Urinary bladder (tissue), 4 donors: Measurements from ENCODE around the gene MYOM1. TPM values are rescaled to one million over a fixed set of nuclear protein-coding genes. Genes with fewer than 3 reads are reported as not detected.
"Not testable (repeated sequence)": the region's sequence is repeated elsewhere in the genome, so short reads cannot be mapped to it uniquely, and the experiment has no call there.

Experiments used
- DNase-seq: peaks from one replicate; pipeline ENCODE4 v3.0.0-alpha.2; 2015; ENCODE audit errors: extremely low spot score
- H3K27ac ChIP-seq: one replicate; pipeline ENCODE4 v1.5.1; 2013; ENCODE audit warnings: low read depth, mild to moderate bottlenecking, moderate library complexity
- H3K36me3 ChIP-seq: one replicate; pipeline ENCODE4 v1.6.1; 2013; ENCODE audit warnings: mild to moderate bottlenecking, moderate library complexity; ENCODE audit not compliant: insufficient read depth
- H3K4me1 ChIP-seq: one replicate; pipeline ENCODE4 v1.6.1; 2013; ENCODE audit warnings: mild to moderate bottlenecking, moderate library complexity; ENCODE audit not compliant: insufficient read depth
- H3K4me3 ChIP-seq: one replicate; pipeline ENCODE4 v1.5.1; 2013; ENCODE audit warnings: low read depth, low read length
- WGBS: extraction: QIAGEN DNeasy Blood & Tissue Kit; methylation state at CpG from one replicate; pipeline ENCODE4 v1.1.7; 2013; 5-methylcytosine and 5-hydroxymethylcytosine counted together
- polyA plus RNA-seq: library from polyadenylated mRNA; stranded (reverse); fragments of 200-250 nt; gene quantifications from one replicate; pipeline ENCODE4 v1.2.3, GENCODE V29; 2013
- total RNA-seq: library from RNA; depleted of rRNA; stranded (reverse); fragments of >200 nt; gene quantifications from one replicate; pipeline ENCODE4 v1.2.3, GENCODE V29; 2014
- donor health status: healthy with polysubstance abuse.
- donor health status: healthy.

Gene MYOM1
- total and polyA plus RNA-seq, 2 donors, result 14.9 to 41.9 TPM

DNA sequence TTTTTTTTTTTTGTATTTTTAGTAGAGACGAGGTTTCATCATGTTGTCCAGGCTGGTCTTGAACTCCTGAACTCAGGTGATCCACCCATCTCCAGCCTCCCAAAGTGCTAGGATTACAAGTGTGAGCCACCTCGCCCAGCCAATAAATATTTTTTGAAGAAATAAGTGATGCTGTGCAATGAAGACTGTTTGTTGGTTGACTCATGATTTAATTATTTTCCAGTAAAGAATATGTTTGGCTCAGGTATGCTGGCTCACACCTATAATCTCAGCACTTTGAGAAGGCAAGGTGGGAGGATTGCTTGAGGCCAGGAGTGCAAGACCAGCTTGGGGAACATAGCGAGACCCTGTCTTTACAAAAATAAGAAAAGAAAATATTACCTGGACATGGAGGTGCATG is 165.0 kb downstream of the MYOM1 start:
- WGBS, result 91% methylated on average over 3 of the region's 3 CpGs
- no peak for DNase-seq
- H3K4me1 ChIP-seq, result no peaks in the 10 kb centered on the region
- no peak overlapping the region for H3K4me3 ChIP-seq
- no peaks in the 10 kb centered on the region for H3K36me3 ChIP-seq
- no peak overlapping the region for H3K27ac ChIP-seq

DNA sequence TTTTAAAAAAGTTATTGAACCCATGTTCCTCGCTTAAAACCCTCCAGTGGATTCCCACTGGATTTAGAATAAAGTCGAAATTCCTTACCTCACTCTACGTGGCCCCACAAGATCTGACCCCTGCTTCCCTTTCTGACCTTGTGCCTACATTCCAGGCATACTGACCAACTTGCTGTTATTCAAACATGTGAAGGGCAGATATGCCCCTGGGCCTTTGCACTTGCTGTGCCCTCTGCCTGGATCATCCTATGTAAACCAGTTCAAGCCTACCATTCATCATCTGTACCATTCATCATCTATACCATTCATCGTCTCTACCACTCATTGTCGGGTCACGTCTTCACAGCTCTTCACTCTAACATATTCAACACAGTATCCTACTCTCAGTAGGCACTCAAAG is 165.6 kb downstream of the MYOM1 start:
- H3K4me1 ChIP-seq, result no peaks in the 10 kb centered on the region
- no peak for DNase-seq
- no peaks in the 10 kb centered on the region for H3K36me3 ChIP-seq
- H3K27ac ChIP-seq, result no peak overlapping the region
- no peak overlapping the region for H3K4me3 ChIP-seq
- 95% methylated on average over 6 of the region's 6 CpGs for WGBS

DNA sequence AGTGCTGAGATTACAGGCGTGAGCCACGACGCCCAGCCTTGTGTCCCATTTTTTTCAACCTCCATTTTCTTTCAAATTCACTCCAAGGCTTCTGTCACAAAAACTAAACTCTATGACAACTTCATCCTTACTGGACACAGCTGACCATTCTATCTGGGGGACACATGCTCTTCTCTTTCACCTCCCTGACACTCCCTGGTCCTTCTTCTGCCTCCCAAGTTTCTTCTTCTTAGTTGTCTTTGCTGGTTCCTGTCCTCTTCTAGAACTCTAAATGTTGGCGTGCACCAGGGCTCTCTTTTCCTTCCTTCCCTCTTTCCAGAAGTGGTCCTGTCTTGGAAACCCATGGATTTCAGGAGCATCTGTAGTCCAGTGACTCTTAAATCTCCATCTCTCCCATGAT is 166.7 kb downstream of the MYOM1 start:
- no peaks in the 10 kb centered on the region for H3K36me3 ChIP-seq
- no peaks in the 10 kb centered on the region for H3K4me1 ChIP-seq
- WGBS, result 100% methylated on average over 4 of the region's 4 CpGs
- DNase-seq, result no peak
- H3K4me3 ChIP-seq, result no peak overlapping the region
- H3K27ac ChIP-seq, result no peak overlapping the region

DNA sequence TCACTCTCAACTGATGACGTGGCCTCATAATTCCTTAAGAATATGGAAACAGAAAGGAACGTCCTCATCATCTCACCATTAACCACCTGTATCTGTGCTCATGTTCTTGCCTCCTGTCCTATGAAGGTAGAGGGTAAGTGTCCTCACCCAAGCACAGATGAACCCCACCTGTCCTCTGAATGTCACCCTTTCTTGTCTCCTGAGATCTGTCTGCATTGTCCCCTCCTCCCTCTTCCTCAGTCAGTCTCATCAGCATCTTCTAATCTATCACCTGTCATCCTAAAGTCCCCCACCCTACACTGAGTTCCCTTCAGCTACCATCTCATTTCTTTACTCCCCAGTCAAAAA is 167.4 kb downstream of the MYOM1 start:
- Histone ChIP-seq H3K4me1 (no peaks in the 10 kb centered on the region), H3K4me3 (no peak overlapping the region), H3K36me3 (no peaks in the 10 kb centered on the region), H3K27ac (no peak overlapping the region)
- WGBS, result 68% methylated on average over 2 of the region's 2 CpGs
- no peak for DNase-seq

DNA sequence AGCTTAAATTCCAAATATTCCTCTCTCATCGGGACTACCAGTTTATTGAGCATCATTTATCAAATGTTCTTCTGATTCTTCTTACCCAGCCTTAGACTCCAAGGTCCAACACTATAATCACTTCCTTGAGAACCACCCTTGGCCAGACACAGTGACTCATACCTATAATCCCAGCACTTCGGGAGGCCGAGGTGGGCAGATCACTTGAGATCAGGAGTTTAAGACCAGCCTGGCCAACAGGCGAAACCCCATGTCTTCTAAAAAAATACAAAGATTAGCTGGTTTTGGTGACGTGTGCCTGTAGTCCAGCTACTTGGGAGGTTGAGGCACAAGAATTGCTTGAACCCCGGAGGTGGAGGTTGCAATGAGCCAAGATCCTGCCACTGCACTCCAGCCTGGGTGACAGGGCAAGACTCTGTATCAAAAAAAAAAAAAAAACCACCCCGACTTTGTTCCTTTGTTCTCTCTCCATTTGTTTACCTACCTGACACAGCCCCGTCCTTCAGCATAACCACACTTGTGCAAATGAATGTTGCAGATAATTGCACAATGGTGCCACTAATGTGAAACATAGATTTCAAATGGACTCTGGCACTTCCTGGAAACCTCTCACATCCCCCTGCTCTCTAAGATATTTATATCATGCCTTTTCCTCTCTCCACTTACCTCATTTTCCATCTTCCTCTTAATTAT is 167.9 kb downstream of the MYOM1 start:
- no peak overlapping the region for H3K27ac ChIP-seq
- 76% methylated on average over 8 of the region's 8 CpGs for WGBS
- H3K4me1 ChIP-seq, result no peaks in the 10 kb centered on the region
- H3K4me3 ChIP-seq, result no peak overlapping the region
- no peaks in the 10 kb centered on the region for H3K36me3 ChIP-seq
- DNase-seq, result no peak

DNA sequence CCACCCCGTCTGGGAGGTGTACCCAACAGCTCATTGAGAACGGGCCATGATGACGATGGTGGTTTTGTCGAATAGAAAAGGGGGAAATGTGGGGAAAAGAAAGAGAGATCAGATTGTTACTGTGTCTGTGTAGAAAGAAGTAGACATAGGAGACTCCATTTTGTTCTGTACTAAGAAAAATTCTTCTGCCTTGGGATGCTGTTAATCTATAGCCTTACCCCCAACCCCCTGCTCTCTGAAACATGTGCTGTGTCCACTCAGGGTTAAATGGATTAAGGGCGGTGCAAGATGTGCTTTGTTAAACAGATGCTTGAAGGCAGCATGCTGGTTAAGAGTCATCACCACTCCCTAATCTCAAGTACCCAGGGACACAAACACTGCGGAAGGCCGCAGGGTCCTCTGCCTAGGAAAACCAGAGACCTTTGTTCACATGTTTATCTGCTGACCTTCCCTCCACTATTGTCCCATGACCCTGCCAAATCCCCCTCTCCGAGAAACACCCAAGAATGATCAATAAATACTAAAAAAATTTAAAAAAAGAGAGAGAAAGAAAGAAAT is 169.8 kb downstream of the MYOM1 start:
- not testable (repeated sequence) for DNase-seq, H3K27ac ChIP-seq, H3K36me3 ChIP-seq, H3K4me3 ChIP-seq, H3K4me1 ChIP-seq
- WGBS, result 89% methylated on average over 3 of the region's 8 CpGs

DNA sequence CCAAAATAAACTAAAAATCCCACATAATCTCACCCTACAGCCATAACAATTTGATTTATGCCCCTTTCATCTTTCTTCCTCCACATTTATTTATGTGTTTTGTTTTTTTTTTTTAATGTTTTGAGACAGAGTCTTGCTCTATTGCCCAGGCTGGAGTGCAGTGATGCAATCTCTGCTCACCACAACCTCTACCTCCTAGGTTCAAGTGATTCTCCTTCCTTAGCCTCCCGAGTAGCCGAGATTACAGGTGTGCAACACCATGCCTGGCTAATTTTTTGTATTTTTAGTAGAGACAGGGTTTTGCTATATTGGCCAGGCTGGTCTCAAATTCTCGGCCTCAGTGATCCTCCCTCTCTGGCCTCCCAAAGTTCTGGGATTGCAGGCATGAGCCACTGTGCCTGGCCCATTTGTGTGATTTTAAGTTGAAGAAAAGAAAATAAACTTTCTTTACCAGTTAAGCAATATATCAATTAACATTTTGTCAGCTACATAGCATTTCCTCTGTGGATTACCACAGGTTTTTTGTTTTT is 170.9 kb downstream of the MYOM1 start:
- Histone ChIP-seq H3K4me1 (no peaks in the 10 kb centered on the region), H3K4me3 (no peak overlapping the region), H3K36me3 (no peaks in the 10 kb centered on the region), H3K27ac (no peak overlapping the region)
- no peak for DNase-seq
- WGBS, result 92% methylated on average over 3 of the region's 3 CpGs

DNA sequence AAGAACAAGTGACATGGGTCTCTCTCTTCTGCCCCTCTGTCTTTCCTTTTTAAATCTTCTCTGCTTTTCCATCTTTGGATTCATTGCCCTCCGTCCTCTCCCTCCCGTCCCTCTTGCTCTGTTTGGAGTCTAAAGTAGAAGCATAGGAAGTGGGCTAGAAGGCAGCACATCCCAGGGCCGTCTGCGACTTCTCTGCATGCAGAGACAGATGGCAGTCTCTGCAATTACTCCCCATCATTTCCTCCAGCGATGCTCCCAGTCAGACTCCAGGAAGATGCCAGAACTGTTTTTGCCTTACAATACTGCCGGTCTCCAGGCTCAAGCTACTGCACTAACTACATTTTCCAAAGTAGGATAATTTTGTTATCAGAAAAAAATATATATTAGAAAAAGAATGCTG is 171.6 kb downstream of the MYOM1 start:
- no peak for DNase-seq
- Histone ChIP-seq H3K36me3 (no peaks in the 10 kb centered on the region), H3K4me1 (no peaks in the 10 kb centered on the region), H3K4me3 (no peak overlapping the region), H3K27ac (no peak overlapping the region)
- WGBS, result 49% methylated on average over 6 of the region's 6 CpGs

DNA sequence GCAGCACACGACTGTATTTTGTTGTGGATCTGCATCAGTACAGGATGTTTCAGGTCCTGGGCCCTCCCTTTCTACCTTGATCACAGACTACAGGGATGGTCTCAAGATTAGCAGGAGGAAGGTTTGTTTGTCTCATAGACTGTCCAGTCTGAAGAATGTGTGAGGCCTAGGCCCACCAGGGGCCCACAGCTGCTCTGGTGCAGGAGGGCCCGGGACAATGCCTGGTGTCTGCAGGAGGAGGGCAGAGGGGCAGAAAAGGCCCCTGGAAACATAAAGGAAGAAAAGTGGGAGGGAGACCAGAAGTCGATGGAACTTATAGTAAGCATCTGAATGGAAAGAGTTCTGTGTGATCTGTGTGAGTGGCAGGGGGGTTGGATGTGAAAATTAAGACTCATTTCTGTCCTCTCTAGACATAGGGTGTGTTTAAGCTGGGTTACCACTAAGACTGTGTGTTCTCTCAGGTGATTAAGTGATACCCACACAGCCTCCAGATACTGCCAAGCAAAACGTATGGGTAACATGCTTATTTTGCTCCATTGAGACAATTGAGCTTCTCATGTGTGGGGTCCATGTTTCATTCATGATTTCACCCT is 173.5 kb downstream of the MYOM1 start:
- no peaks in the 10 kb centered on the region for H3K4me1 ChIP-seq
- no peak overlapping the region for H3K27ac ChIP-seq
- no peak for DNase-seq
- H3K36me3 ChIP-seq, result no peaks in the 10 kb centered on the region
- 78% methylated on average over 4 of the region's 4 CpGs for whole genome bisulfite sequencing
- H3K4me3 ChIP-seq, result no peak overlapping the region

DNA sequence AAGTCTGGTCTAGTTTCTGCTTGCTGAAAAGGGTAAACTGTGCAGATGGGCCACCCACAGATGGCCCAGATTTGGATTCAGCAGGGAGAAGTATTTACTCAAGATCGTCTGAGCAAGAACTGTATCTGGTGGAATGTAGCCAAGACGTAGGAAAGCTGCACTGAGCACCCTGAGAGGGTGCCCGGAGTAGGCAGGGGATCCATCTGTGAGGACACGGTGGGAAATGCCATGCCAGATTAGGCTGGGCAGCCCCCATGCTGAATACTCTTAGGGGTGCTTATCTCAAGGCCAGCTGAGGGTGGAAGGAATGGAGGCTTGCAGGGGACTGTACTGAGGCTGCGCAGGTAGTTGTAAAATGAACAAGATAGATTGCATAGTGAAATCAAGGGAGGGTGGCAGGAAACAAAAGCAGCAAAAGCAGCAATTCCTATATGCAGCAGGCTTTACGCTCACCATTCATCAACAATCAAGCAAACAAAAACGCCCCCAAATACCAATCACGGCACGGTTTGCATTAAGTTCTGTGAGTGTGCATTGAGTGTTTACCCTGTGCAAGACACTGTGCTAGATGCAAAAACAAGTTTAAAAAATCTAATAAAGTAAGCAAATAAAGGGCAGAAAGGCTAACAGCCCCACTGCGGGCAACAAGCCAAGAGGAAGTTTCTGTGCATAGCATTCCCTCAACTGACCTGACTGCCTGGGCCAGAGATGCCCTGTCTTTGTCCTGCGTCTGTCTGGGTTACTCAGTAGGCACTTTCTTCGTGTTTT is 174.7 kb downstream of the MYOM1 start:
- Histone ChIP-seq H3K27ac (no peak overlapping the region), H3K4me1 (no peaks in the 10 kb centered on the region), H3K4me3 (no peak overlapping the region), H3K36me3 (no peaks in the 10 kb centered on the region)
- DNase-seq, result no peak
- 31% methylated on average over 12 of the region's 12 CpGs for WGBS

DNA sequence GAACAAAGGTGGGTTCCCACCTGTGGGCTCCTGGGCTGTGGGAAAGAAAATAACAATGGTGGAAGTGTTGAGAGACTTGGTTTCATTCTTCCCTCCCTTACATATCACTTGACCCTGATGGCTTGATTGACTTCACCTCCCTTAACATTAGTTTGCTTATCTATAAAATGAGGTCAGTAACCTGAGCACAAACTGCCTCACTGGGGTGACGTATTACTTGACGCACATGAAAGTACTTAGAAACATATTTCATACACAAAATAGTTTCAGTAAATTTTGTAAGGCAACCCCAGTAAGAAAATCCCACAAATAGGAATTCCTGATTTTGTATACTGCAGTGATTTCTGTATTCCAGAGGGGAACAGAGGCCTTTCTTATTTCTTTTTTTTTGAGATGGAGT is 177.4 kb downstream of the MYOM1 start:
- Histone ChIP-seq H3K27ac (no peak overlapping the region), H3K36me3 (no peaks in the 10 kb centered on the region), H3K4me3 (no peak overlapping the region), H3K4me1 (no peaks in the 10 kb centered on the region)
- WGBS, result 89% methylated on average over 2 of the region's 2 CpGs
- no peak for DNase-seq

DNA sequence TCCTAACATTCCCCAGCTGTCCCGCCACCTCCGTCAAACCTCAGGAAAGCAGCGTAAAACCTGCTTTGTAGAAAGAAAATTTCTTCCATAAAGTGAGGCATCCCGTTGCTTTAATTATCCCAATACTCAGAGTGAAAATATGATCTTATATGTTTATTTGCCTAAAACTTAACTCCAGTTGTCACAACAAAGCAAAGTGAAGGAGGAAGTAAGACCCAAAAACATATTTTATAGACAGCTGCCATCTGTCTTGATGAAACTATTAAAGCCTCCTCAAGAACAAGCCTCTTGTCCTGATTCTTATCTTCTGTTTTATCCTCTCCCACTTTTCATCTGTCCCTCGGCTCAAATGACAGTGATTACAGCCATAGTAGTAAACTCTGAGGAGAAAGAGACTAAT is 177.9 kb downstream of the MYOM1 start:
- Histone ChIP-seq H3K27ac (no peak overlapping the region), H3K4me1 (no peaks in the 10 kb centered on the region), H3K4me3 (no peak overlapping the region), H3K36me3 (no peaks in the 10 kb centered on the region)
- DNase-seq, result no peak
- 70% methylated on average over 5 of the region's 5 CpGs for WGBS

DNA sequence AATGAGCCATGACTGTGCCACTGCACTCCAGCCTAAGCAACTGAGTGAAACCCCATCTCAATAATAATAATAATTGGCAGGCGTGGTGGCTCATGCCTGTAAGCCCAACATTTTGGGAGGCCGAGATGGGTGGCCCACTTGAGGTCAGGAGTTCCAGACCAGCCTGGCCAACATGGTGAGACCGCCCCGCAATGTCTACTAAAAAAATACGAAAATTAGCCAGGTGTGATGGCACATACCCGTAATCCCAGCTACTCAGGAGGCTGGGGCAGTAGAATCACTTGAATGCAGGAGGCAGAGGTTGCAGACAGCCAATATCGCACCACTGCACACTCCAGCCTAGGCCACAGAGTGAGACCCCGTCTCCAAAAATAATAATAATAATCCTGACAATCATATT is 178.9 kb downstream of the MYOM1 start:
- H3K4me3 ChIP-seq, result no peak overlapping the region
- no peak overlapping the region for H3K27ac ChIP-seq
- no peaks in the 10 kb centered on the region for H3K36me3 ChIP-seq
- WGBS, result 89% methylated on average over 8 of the region's 8 CpGs
- no peak for DNase-seq
- no peaks in the 10 kb centered on the region for H3K4me1 ChIP-seq

DNA sequence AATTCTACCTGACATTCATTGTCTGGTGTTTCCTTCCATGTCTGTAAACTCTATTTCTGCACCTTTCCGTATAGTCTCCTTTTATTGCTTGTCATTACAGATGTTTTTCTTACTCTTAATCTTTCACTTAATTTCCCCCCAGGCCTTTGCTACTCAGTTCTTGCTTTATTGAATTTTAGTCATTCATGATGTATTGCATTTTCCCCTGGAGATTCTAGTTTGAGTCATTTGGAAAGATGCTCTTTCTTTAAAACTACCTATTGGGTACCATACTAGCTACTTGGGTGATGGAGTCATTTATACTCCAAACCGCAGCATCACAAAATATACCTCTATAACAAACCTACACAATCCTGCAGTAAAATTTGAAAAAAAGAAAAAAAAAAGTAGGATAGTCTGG is 179.6 kb downstream of the MYOM1 start:
- Histone ChIP-seq H3K27ac (no peak overlapping the region), H3K4me3 (no peak overlapping the region), H3K36me3 (no peaks in the 10 kb centered on the region), H3K4me1 (no peaks in the 10 kb centered on the region)
- WGBS, result 91% methylated on average over 2 of the region's 2 CpGs
- no peak for DNase-seq
